ENCODE results near the gene CFAP92. TPM values are rescaled to one million over a fixed set of nuclear protein-coding genes. Genes with fewer than 3 reads are reported as not detected.

CFAP92 gene
- total RNA-seq, 4 donors from 2014 or later: 1.5 to 2.4 (median 1.7) TPM; not detected in 1

- DNase-seq: no peak
- TF ChIP-seq POLR2A (IDR thresholded peaks at IDR 0.05) (no peak), CTCF (IDR thresholded peaks at IDR 0.05) (no peak)
- no peaks in the 10 kb centered on the region for H3K4me1 ChIP-seq
Observed at GRCh38 chr3:128864351-128864811, 129.5 kb downstream of the CFAP92 start.

GRCh38 chr3:128863560-128863959, 130.3 kb downstream of the CFAP92 start:
- Histone ChIP-seq H3K9me3 (peaks cover 0 to 21% (median 8%) of the 10 kb centered on the region in 4 donors), H3K4me3 (no peak overlapping the region), H3K27ac (no peak overlapping the region), H3K4me1 (no peaks in the 10 kb centered on the region), H3K36me3 (no peaks in the 10 kb centered on the region), H3K27me3 (no peaks in the 10 kb centered on the region)
- TF ChIP-seq CTCF (IDR thresholded peaks at IDR 0.05) (peak in 1 of 6 experiments; percentile 13), POLR2A (IDR thresholded peaks at IDR 0.05) (no peak)
- DNase-seq: no peak

More at GRCh38 chr3:128864351-128864811, 129.5 kb downstream of the CFAP92 start:
- Histone ChIP-seq H3K27me3 (no peaks in the 10 kb centered on the region), H3K9me3 (peaks cover 0 to 13% (median 4%) of the 10 kb centered on the region in 4 donors), H3K36me3 (no peaks in the 10 kb centered on the region), H3K4me3 (no peak overlapping the region), H3K27ac (no peak overlapping the region)

DNA sequence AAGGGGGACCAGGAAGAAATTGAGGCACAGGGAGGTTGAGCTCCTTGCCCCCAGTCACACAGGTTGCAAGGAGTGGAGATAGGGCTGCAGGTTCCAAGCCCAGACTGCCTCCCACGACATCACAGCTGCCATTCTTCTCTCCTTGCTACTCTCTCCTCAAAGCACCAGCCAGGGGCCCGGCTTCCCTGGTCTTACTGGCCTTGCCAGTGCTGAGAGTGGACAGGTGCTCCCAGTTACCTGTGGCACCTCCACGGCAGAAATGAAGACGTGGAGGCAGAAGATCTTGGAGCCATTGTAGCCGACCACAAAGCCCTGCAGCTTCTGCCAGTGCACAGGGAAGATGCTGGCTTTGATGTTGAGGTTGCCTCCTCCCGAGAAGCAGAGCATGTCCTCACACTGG, 132.4 kb downstream of the CFAP92 start:
- no peak overlapping the region for H3K4me3 ChIP-seq
- H3K36me3 ChIP-seq: no peaks in the 10 kb centered on the region
- DNase-seq: no peak
- H3K27ac ChIP-seq: no peak overlapping the region
- no peaks in the 10 kb centered on the region for H3K27me3 ChIP-seq
- TF ChIP-seq CTCF (IDR thresholded peaks at IDR 0.05) (no peak), POLR2A (IDR thresholded peaks at IDR 0.05) (no peak)
- H3K4me1 ChIP-seq: no peaks in the 10 kb centered on the region
- H3K9me3 ChIP-seq: peaks cover 0 to 24% (median 11%) of the 10 kb centered on the region in 4 donors

Small RNAs within 50 kb of the gene (small RNA-seq; reads per million reads assigned to genes)
- 0 reads per million in 2 donors for gene AC112484.4

Other genes with a start within 250 kb of the CFAP92 start
- 10 to 100 TPM; 27.3 to 91.2 (median 49.5) TPM for gene ACAD9, start 114.5 kb downstream of the CFAP92 start, total RNA-seq
- gene EFCC1, start 7.2 kb upstream of the CFAP92 start, total RNA-seq: 10 to 100 TPM in 1 of 4 donors, 1 to 10 TPM in 3; 3.3 to 40.4 (median 4.0) TPM
- gene GP9, start 66.7 kb upstream of the CFAP92 start, total RNA-seq: not detected
- gene RAB43, start 127.7 kb upstream of the CFAP92 start, total RNA-seq: 10 to 100 TPM in 3 of 4 donors, 1 to 10 TPM in 1; 9.1 to 18.7 (median 11.3) TPM
- 10 to 100 TPM; 11.1 to 24.9 (median 18.2) TPM for gene ISY1, start 167.0 kb upstream of the CFAP92 start, total RNA-seq
- gene CNBP, start 189.8 kb upstream of the CFAP92 start, total RNA-seq: 100 to 1,000 TPM; 191 to 261 (median 231) TPM

All from Peyer's patch (tissue), 4 donors.